ENCODE results near the gene PLD3.

GRCh38 chr19:40357640-40358039 is 9.1 kb downstream of the PLD3 start:
- TF ChIP-seq CTCF (conservative IDR thresholded peaks at IDR 0.05; ENCODE audit: low read length): no peak
- no peak for TF ChIP-seq EZH2phosphoT487 (IDR thresholded peaks at IDR 0.05; ENCODE audit: borderline replicate concordance, low read depth, low read length)
